ENCODE results near the gene PRPF8. TPM values are rescaled to one million over a fixed set of nuclear protein-coding genes. Genes with fewer than 3 reads are reported as not detected.

Gene PRPF8
- total and polyA plus RNA-seq, 8 donors, result 33.6 to 252 (median 147) TPM

GRCh38 chr17:1716076-1716911 is 31.6 kb upstream of the PRPF8 start:
- TF ChIP-seq EP300 (IDR thresholded peaks at IDR 0.05) (peak; percentile 50), POLR2A (IDR thresholded peaks at IDR 0.05) (peak in 2 of 4 donors; percentile 98 to 99), CTCF (IDR thresholded peaks at IDR 0.05) (peak in 1 of 7 experiments; percentile 14), POLR2AphosphoS5 (IDR thresholded peaks at IDR 0.05) (peak; percentile 100)
- intact Hi-C loops (cut with DNase I; ENCODE audit: low total_unique reads), result no loop called here
- peak; percentile 100 for DNase-seq
- Histone ChIP-seq H3K27me3 (no peaks in the 10 kb centered on the region), H3K9me3 (no peaks in the 10 kb centered on the region), H3K27ac (peak overlapping the region; percentile 99 to 100 (median 100)), H3K4me1 (peaks cover 46 to 67% (median 57%) of the 10 kb centered on the region in 4 donors), H3K36me3 (peaks cover 18 to 29% (median 26%) of the 10 kb centered on the region in 4 donors), H3K4me3 (peak overlapping the region; percentile 81 to 100 (median 91))
- 0% methylated on average over 48 to 70 of the region's 70 CpGs for WGBS, 5 donors

GRCh38 chr17:1715803-1716075 is 31.1 kb upstream of the PRPF8 start:
- H3K4me1 ChIP-seq, result peaks cover 44 to 69% (median 58%) of the 10 kb centered on the region in 4 donors
- 0 to 3% (median 1%) methylated on average over 7 to 23 of the region's 23 CpGs for WGBS, 5 donors
- H3K4me3 ChIP-seq, result peak overlapping the region; percentile 81 to 100 (median 91)
- DNase-seq, result no peak
- peaks cover 18 to 29% (median 26%) of the 10 kb centered on the region in 4 donors for H3K36me3 ChIP-seq
- peak overlapping the region; percentile 99 to 100 (median 100) for H3K27ac ChIP-seq
- H3K9me3 ChIP-seq, result no peaks in the 10 kb centered on the region
- H3K27me3 ChIP-seq, result no peaks in the 10 kb centered on the region
- intact Hi-C loops (cut with DNase I; ENCODE audit: low total_unique reads), result no loop called here
- TF ChIP-seq POLR2AphosphoS5 (IDR thresholded peaks at IDR 0.05) (no peak), POLR2A (IDR thresholded peaks at IDR 0.05) (no peak), EP300 (IDR thresholded peaks at IDR 0.05) (no peak), CTCF (IDR thresholded peaks at IDR 0.05) (no peak)

- peaks cover 18 to 29% (median 26%) of the 10 kb centered on the region in 4 donors for H3K36me3 ChIP-seq
- H3K27ac ChIP-seq, result peak overlapping the region; percentile 99 to 100 (median 100)
- DNase-seq, result peak; percentile 84 to 95
- intact Hi-C loops (cut with DNase I; ENCODE audit: low total_unique reads), result no loop called here
- no peaks in the 10 kb centered on the region for H3K9me3 ChIP-seq
- 1 to 7% (median 2%) methylated on average over 14 to 32 of the region's 32 CpGs for WGBS, 5 donors
- peaks cover 42 to 69% (median 58%) of the 10 kb centered on the region in 4 donors for H3K4me1 ChIP-seq
- no peaks in the 10 kb centered on the region for H3K27me3 ChIP-seq
- no peak for TF ChIP-seq EP300 (IDR thresholded peaks at IDR 0.05)
- TF ChIP-seq POLR2A (IDR thresholded peaks at IDR 0.05), result peak in 1 of 4 donors; percentile 24
- no peak for TF ChIP-seq CTCF (IDR thresholded peaks at IDR 0.05)
- TF ChIP-seq POLR2AphosphoS5 (IDR thresholded peaks at IDR 0.05), result peak; percentile 25 to 89 (median 87)
- H3K4me3 ChIP-seq, result peak overlapping the region; percentile 81 to 100 (median 91)
Measured at GRCh38 chr17:1714980-1715802, 30.5 kb upstream of the PRPF8 start.

- Histone ChIP-seq H3K4me3 (peak overlapping the region; percentile 81 to 100 (median 91)), H3K4me1 (peaks cover 45 to 76% (median 64%) of the 10 kb centered on the region in 4 donors), H3K36me3 (peaks cover 18 to 29% (median 26%) of the 10 kb centered on the region in 4 donors), H3K27ac (peak overlapping the region; percentile 99 to 100 (median 100)), H3K27me3 (no peaks in the 10 kb centered on the region), H3K9me3 (no peaks in the 10 kb centered on the region)
- TF ChIP-seq EP300 (IDR thresholded peaks at IDR 0.05) (no peak), POLR2A (IDR thresholded peaks at IDR 0.05) (peak in 1 of 4 donors; percentile 42), POLR2AphosphoS5 (IDR thresholded peaks at IDR 0.05) (peak; percentile 83 to 89 (median 86)), CTCF (IDR thresholded peaks at IDR 0.05) (no peak)
- intact Hi-C loops (cut with DNase I; ENCODE audit: low total_unique reads), result no loop called here
- DNase-seq, result peak; percentile 96 to 98
- WGBS, 5 donors, result 4 to 10% (median 8%) methylated on average over 16 to 19 of the region's 19 CpGs
Measured at GRCh38 chr17:1714427-1714979, 29.8 kb upstream of the PRPF8 start.
